ENCODE data around the gene SLC46A2.

The SLC46A2 gene

DNA sequence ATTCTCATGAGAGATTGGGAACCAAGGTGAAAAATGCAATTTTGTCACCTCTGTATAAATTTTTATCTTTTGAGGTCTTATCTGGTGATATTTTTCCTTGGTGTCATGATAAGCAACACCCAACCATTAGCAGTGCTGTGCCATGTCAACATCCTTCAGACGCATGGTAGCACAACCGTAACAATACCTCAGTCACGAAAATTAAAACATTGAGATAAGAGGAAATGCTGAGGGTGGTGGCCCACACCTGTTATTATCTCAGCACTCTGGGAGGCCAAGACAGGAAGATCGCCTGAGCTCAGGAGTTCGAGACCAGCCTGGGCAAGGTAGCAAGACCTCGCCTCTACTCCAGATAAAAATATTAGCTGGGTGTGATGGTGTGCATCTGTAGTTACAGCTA lies 32.7 kb downstream of the SLC46A2 start:
- Histone ChIP-seq H3K36me3 (replicated peaks) (no peaks in the 10 kb centered on the region), H3K27ac (no peak overlapping the region), H3K27me3 (replicated peaks) (no peaks in the 10 kb centered on the region), H3K4me3 (ENCODE audit: low read depth, low read length) (no peak overlapping the region)
- DNase-seq: no peak
- in situ Hi-C loops (cut with HindIII; ENCODE audit: low pct_ligation_motif_present, low sequenced_read_pairs): no loop called here
- TF ChIP-seq, protein P1, sequence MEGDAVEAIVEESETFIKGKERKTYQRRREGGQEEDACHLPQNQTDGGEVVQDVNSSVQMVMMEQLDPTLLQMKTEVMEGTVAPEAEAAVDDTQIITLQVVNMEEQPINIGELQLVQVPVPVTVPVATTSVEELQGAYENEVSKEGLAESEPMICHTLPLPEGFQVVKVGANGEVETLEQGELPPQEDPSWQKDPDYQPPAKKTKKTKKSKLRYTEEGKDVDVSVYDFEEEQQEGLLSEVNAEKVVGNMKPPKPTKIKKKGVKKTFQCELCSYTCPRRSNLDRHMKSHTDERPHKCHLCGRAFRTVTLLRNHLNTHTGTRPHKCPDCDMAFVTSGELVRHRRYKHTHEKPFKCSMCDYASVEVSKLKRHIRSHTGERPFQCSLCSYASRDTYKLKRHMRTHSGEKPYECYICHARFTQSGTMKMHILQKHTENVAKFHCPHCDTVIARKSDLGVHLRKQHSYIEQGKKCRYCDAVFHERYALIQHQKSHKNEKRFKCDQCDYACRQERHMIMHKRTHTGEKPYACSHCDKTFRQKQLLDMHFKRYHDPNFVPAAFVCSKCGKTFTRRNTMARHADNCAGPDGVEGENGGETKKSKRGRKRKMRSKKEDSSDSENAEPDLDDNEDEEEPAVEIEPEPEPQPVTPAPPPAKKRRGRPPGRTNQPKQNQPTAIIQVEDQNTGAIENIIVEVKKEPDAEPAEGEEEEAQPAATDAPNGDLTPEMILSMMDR (IDR thresholded peaks at IDR 0.05; ENCODE audit: low read depth, low read length, missing control alignments): no peak

DNA sequence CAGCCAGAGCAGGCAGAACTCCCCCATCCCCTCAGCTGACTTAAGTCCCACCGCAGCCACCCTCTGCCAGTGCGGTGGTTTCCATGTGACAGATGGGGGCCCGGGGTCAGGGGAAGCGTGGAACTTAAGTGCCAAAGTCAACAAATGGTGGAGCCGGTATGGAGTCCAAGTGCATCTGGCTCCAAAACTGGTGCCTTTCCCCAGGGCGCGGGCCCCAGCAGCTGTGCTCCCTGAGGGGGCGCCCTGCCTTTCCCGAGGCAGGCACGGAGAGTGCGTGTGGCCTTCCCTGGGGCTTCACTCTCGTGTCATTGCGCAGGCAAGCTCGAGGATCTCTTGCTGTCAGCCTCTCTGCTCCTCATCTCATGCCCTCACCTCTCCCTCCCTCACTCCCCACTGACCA lies 33.8 kb downstream of the SLC46A2 start:
- Histone ChIP-seq H3K36me3 (replicated peaks) (no peaks in the 10 kb centered on the region), H3K27ac (no peak overlapping the region), H3K27me3 (replicated peaks) (no peaks in the 10 kb centered on the region), H3K4me3 (ENCODE audit: low read depth, low read length) (no peak overlapping the region)
- TF ChIP-seq, protein P1 (IDR thresholded peaks at IDR 0.05; ENCODE audit: low read depth, low read length, missing control alignments): no peak
- DNase-seq: no peak
- in situ Hi-C loops (cut with HindIII; ENCODE audit: low pct_ligation_motif_present, low sequenced_read_pairs): no loop called here

DNA sequence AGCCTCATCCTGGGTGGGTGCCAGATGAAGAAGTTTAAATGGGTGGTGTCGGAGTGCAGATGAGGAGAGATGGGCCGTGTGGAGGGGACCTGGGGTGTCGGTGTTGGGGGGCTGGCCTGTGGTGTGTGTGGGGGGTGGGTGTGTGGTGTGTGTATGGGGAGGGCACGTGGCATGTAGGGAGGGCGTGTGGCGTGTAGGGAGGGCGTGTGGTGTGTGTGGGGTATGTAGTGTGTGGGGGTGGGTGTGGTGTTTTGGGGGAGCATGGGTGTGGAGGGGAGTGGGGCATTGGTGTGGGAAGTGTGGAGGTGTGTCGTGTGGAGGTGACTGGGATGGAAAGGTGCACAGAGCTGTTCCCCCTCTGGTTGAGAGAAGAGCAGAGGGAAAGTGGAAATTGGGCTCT lies 34.5 kb downstream of the SLC46A2 start:
- DNase-seq: no peak
- H3K36me3 ChIP-seq (replicated peaks): no peaks in the 10 kb centered on the region
- TF ChIP-seq, protein P1 (IDR thresholded peaks at IDR 0.05; ENCODE audit: low read depth, low read length, missing control alignments): no peak
- no peak overlapping the region for H3K4me3 ChIP-seq (ENCODE audit: low read depth, low read length)
- H3K27ac ChIP-seq: no peak overlapping the region
- H3K27me3 ChIP-seq (replicated peaks): no peaks in the 10 kb centered on the region
- in situ Hi-C loops (cut with HindIII; ENCODE audit: low pct_ligation_motif_present, low sequenced_read_pairs): no loop called here

DNA sequence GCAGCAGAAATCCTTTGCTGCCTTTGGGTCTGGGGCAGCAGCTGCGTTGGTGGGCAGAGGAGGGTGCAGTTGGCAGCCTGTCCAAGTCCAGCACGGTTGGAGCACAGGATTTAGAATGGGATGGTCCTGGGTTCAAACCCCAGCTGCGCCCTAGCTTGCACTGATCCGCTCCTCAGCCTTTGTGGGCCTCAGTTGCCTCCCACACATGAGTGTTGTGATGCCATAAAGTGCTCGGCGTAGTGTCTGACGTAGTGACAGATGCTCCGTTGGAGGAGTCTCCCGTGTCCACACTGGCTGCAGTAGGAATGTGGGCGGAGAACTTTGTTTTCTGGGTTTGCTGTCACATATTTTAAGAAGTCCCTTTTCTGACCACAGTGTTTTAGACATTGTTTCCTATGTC lies 36.0 kb downstream of the SLC46A2 start:
- in situ Hi-C loops (cut with HindIII; ENCODE audit: low pct_ligation_motif_present, low sequenced_read_pairs): no loop called here
- Histone ChIP-seq H3K27ac (no peak overlapping the region), H3K36me3 (replicated peaks) (no peaks in the 10 kb centered on the region), H3K27me3 (replicated peaks) (no peaks in the 10 kb centered on the region), H3K4me3 (ENCODE audit: low read depth, low read length) (no peak overlapping the region)
- TF ChIP-seq, protein P1 (IDR thresholded peaks at IDR 0.05; ENCODE audit: low read depth, low read length, missing control alignments): no peak
- DNase-seq: no peak

DNA sequence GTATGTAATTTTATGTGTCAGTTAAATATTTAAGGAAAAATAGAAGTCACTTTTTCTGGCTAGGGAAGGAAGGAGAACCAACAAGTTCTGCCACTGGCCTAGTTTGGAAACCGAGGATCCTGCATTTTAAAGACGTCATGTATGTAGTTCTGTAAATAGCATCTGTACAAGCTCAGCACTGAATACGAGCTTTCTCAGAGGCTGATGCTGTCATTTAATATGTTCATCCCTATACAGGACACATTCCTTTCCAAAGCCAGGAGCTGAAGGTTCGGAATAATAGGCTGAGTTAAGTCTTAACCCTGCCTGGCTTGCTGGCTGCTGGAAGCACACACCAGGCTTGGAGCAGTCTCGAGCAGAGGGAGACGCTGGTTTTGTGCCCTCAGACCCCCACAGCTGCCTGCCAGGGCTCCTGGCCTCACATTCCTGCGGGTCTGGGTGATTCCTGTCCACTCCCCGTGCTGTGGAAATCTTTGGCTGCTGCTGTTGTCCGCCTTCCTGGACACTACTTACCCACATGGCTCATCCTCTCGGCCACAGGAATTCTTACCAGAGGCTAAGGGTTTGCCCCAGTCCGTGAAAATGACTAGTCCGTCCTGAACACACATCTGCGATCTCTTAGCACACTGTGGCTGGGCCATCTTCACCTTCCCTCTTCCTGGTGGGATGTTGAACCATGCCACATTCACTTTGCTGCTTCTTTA lies 36.6 kb downstream of the SLC46A2 start:
- Histone ChIP-seq H3K27ac (no peak overlapping the region), H3K27me3 (replicated peaks) (no peaks in the 10 kb centered on the region), H3K4me3 (ENCODE audit: low read depth, low read length) (no peak overlapping the region), H3K36me3 (replicated peaks) (no peaks in the 10 kb centered on the region)
- no peak for DNase-seq
- in situ Hi-C loops (cut with HindIII; ENCODE audit: low pct_ligation_motif_present, low sequenced_read_pairs): no loop called here
- TF ChIP-seq, protein P1 (IDR thresholded peaks at IDR 0.05; ENCODE audit: low read depth, low read length, missing control alignments): no peak

All from brain microvascular endothelial cell (primary cell).